CD4-positive, alpha-beta T cell treated with Interferon gamma for 1 hour (primary cell): Measurements from ENCODE around the gene POU6F2.

Source experiments
- DNase-seq: peaks from one replicate; pipeline ENCODE4 v3.0.0-alpha.2; 2020

POU6F2 gene

DNA sequence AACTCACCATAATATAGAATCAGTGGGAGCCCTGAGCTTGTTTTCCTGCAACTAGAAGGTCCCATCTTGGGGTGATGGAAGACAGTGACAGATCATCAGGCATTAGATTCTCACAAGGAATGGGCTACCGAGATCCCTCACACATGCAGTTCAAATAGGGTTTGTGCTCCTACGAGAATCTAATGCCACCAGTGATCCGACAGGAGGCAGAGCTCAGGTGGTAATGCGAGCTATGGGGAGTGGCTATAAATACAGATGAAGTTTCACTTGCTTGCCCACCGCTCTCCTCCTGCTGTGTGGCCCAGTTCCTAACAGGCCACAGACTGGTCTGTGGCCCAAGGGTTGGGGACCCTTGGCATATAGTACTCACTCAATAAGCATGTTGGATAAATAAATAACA is 93.4 kb downstream of the POU6F2 start:
- no peak for DNase-seq

DNA sequence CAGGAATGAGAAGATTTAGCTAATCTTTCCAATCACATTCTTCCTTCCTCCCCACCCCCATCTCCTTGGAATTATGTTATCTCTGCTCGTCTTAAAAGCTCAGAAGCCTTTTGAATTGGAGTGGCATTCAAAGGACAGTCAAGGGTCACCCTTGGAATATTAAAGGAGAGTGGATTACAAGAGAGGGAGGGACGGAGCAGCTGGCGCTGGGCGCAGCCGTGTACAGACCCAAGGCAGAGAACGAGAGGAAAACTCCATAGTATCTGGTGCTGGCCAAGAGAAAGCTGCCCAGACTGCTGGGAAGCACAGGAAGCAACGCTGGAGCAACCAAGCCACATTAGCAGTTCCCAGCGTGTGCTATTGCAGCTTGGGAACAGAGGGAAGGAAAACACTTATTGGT is 95.7 kb downstream of the POU6F2 start:
- no peak for DNase-seq

- no peak for DNase-seq
These were observed 97.5 kb downstream of the POU6F2 start for GRCh38 chr7:39075210-39075609.

DNA sequence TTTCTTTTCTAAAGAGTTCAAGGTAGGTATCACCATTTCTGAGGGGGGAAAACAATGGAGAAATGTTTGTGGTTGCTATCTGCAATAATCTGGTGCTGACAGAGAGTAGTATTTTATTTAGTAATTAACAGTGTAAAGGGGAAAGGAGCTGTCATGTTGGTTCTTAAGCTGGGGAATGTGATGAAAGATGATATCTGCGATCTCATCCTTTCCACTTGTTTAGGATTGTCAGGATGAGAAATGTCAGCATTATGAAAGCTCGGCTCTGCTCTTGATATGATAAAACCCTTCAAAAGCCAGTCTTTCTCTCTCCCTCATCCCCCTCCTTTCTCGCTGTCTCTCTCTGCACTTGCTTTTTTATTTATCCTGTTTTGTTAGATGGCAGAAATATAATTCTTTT is 106.1 kb downstream of the POU6F2 start:
- DNase-seq: no peak

DNA sequence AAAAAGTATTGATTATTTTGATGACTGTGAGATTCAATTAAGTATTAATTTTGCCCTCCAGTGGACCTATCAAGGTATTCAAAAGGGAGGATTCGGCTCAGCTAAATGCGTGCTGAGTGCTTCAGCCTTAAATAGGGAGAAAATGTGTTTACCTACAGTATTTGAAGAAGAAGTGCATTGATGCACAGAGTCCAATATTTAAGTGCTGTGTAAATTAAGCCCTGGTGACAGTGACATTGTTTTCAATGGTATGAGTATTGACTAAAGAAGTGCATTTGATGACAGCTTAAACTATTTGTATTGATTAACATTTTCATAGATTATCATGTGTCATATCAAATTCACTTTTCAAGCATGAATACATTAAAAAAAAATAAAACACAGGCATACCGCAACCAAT is 106.6 kb downstream of the POU6F2 start:
- DNase-seq: no peak

DNA sequence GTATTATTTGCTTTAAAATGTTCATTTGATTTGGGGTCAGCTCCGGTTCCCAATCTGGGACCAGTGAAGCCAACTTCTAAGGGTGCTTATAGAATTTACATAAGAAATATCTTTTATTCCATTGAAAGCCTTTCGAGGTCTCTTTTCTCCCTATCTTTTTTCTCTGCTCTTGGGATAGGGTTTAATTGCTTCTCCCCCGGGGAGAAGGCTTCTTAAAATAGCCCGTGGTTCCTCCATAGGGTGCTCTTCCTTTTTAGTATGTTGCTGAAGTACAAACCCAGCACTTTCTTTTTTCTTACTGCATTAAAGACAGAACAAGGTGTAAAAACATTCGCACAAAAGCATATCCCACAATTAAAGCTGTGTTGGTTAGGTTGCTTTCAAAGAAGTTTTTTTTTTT is 107.5 kb downstream of the POU6F2 start:
- no peak for DNase-seq

GRCh38 chr7:39085590-39086049 is 107.9 kb downstream of the POU6F2 start:
- DNase-seq: no peak

DNA sequence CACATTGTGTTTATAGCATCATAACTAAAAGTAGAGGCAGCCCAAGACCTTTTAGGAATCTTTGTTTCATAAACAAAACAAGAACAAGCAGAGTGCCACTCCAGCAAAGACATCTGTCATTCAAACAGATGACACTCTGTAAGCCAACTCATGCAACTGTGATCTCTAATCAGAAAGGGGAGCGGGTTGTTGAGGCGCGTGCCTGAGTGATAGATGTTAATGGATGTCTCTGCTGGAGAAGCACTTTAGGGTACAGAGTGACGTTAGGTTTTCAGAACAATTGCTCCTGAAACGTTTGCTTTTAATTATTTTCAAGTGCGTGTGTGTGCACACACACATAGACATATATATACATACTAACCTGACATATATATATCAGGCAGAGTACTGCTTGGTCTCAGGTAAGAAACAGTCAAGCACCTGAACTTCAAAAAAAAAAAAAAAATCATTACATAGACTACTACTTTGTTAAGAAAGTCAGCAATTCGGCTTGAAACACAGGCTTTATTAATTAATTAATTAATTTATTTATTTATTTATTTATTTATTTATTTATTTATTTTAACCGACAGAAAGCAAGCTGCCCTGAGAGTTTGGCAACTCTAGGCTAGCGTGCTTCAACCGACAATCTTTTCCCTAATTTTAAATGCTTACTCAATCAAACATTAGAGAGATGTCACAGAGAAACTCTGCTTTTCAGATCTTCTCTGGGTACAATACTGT is 109.1 kb downstream of the POU6F2 start:
- DNase-seq: no peak

DNA sequence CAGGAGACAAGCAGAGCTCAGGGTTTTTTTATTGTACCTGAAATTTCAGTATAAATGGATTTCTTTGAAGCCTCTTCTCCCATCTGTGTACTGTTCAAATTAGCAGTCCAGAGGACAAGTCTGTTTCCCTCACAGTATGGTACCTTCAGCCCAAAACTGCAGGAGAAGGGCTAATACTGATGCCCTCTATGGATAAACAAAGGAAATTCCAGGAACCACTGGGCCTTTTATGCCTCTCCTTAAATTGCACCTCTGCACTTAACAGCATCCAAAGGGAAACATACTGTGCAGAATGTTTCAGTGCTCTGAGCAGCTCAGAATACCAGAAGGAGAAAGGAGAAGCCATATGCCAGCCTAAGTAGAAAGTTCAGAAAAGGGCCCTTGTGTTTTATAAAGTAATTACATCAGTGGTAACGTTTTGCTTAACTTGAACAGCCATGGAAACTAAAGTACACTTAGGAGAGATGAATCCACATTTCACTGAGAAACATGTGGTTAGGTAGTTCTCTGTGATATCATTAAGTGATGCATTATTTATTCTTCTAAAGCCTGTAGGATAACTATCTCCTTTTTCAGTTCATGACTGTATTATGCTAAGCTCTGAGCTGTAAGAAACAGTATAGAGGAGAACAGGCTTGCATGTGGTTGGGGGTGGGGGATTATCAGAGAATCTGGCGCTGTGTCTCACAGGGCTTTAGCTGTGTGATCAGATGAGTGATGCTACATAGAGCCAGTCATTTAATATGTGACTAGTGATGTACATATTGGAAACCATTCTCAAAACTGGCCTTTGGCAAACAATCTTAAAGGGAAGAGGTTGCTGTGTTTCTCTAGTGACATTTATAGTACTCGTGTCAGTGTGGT is 111.3 kb downstream of the POU6F2 start:
- no peak for DNase-seq

- DNase-seq: no peak
These were observed 113.4 kb downstream of the POU6F2 start for GRCh38 chr7:39091145-39091544.

DNA sequence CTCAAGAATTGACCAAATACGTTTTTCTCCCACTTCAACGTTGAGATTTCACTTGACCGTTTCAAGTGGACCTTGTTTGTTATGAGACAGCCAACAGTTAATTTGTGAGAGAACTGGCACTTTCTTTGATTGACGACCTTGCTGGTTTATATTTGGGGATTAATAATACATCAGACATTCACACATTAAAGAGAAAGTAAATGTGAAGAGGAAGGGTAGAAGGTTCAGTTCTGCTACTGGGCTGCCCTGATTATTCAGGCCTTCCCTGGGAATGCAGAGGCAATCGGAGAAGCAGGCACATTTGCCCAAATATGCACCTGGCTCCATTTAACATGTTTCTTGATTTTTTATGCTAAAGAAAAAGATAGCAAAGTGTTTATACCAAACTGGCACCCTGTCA is 114.1 kb downstream of the POU6F2 start:
- no peak for DNase-seq

DNA sequence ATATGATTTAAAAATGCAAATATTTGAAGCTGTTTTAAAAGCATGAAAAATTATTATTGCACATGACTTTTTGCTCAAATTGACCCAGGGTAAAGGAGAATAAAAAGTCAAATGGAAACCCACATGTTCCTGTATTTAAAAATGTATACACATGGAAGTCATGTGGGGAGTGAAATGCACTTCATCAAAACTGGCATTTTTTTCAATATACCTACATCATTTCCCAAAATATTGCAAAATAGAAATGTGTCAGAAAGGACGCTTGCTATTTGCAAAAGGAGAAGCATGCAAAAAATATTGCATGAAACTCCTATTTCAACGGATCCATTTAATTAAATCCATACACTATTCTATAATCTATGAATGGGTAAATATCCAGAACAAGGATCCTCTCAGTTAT is 117.0 kb downstream of the POU6F2 start:
- no peak for DNase-seq

DNA sequence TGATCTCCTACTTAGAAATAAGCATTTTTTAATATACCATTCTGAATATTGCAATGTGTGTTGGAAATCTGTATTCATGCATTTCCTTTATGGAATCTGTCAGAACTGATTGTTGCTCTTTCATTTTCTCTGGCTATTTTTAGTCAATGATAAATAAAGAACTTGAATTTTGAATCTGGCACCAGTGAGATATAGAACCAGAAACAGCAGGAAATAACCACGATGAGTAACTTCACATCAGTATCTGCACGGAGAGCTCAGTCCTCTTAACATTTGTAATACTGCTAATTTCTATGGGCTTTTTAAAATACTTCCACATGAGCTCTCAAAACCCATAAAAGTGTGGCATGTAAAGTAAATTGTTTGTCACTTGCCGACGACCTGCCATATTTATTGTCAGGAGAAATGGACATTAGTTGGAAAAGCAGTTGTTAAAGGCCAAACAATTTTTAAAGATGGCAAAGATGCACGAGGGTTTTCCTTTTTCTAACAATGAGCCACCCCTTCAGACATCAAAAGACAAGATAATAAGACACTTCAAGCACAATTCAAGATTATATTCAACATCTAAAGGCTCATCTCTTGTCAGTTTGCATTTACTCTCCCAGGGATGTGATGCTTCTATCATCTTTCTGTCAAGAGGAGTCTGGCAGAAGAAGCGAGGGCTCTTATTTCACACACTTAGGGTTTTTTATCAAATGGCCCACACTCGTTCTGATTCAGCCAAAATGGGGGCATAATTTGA is 118.3 kb downstream of the POU6F2 start:
- DNase-seq: no peak

- DNase-seq: no peak
These were observed 120.8 kb downstream of the POU6F2 start for GRCh38 chr7:39098506-39098905.

- no peak for DNase-seq
These were observed 121.4 kb downstream of the POU6F2 start for GRCh38 chr7:39099146-39099545.

DNA sequence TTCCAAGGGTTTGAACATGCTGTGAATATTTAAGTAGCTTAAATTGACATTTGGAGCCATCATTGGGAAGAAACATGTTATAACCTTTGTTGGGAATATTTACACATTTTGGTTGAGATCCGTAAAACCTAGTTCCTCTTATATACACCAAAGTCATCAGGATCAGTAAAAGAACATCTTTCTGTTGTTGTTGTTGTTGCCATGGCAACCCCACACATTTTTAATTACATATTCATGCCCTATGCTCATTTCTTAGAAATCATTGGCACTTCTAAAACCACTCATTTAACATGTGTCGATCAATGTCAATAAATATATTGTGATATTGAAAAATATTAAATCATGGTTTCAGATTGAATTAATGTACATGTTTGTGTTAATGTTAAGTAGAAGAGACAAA is 122.6 kb downstream of the POU6F2 start:
- no peak for DNase-seq

DNA sequence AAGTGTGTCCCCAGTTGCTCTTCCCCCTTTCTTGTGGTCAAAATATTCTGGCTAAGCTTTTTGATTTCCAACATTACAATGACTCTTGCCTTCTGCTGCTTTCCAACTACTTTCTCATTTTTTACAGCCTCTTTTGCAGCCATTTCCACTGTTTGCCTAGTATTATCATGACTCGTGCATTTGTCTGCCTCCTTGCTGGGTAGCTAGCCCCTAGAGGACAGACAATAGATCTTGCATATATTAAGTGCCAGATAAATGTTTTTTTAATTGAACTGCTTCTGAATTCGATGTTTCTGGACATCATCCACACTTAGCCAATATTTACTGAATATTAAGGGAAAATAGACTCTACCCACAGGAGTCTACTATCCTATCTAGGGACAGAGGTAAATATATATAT is 124.5 kb downstream of the POU6F2 start:
- no peak for DNase-seq

DNA sequence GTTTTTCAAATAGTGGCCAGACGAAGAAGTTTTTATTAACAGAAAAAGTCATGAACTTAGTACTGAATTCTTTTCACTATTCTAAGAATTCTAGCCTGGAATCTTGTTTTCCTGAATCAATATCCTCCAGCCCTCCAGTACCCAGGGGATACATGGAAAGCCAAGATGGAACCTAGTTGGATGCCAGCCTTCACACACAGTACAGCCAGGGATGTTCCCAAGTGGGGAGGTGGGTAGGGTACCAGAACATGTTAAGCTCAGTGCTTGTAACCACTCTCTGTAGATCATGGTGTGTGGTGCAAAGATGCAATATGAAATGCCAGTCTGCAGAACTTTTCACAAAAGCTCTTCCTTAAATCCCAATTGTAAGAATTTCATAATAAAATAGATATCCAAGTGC is 128.0 kb downstream of the POU6F2 start:
- DNase-seq: no peak

GRCh38 chr7:39125846-39126245 is 148.1 kb downstream of the POU6F2 start:
- no peak for DNase-seq

DNA sequence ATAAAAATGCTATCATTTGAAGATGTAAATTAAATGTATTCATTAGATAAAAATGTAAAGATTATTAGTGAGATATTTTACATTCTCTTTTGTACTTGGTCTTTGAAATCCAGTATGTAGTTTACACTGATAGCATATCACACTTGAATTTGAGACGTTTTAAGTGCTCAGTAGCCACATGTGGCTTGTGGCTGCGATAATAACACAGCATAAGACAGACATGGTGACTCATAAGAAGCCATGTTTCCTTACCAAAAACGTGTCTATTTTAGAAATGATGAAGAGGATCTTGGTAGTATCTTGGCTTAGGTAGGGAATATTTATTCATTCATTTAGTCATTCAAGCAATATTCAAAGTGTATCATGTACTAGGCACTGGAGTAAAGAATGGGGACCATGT is 149.3 kb downstream of the POU6F2 start:
- no peak for DNase-seq

- DNase-seq: no peak
These were observed 150.7 kb downstream of the POU6F2 start for GRCh38 chr7:39128287-39128843.

DNA sequence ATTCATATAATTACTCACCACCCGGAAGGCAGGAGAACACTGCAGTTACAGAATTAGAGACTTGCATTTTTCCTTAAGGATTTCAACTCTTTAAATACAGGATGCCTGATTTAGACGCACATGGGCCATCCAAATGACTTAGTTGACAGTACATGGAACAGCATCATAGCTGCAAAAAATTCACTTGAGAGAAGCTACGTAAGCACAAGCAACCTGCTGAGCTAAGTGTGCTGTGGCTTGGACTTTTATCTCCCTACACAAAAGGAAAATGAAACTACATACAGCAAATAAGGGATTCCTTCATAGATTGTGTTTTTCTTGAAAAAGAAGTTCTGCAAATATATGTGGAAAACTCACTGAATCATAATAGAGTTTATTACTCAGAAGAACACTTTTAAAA is 152.6 kb downstream of the POU6F2 start:
- DNase-seq: no peak

DNA sequence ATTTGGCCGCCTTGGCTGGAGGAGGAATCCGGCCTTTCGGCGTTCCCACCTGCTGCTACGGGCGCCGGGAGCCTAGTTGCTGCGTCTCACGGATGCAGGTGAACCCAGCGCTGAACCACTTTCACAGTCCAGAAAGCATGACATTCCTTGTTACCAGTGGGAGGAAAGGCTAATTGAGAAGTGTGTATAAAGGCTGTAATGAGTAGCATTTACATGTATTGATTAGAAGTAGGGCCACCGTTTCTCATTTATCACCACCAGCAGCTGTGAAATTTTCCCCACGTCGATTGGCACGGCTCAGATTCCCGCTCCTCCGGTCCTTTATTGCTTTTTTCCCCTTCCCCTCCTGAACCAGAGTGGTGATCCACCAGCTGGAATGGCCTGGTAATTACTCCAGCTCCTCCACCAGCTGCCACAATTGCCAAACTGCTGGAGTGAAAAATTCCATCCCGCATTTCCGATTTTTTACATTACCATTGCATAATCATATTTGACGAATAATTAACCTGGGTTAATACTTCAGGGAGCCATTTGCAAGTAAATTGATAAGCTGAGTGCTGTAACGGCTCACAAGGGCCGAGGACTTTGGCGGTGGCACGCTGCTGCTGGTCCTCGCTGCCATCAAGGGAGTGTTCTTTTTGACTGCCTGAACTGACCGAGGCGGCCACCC is 153.3 kb downstream of the POU6F2 start:
- no peak for DNase-seq
